ENCODE results near the gene ZSWIM4.

The ZSWIM4 gene

GRCh38 chr19:13764101-13764807 lies 31.0 kb upstream of the ZSWIM4 start, which contains the start of gene MRI1:
Gene MRI1 (plus strand): TSS chr19:13764522. CDS start chr19:13764589, 67 bp downstream.
- Histone ChIP-seq H3K9me3 (no peaks in the 10 kb centered on the region), H3K4me1 (peaks cover 0 to 23% (median 16%) of the 10 kb centered on the region in 4 donors), H3K27ac (peak within 1 kb of the TSS; percentile 83 to 84), H3K27me3 (no peaks in the 10 kb centered on the region), H3K36me3 (peaks cover 45 to 62% (median 57%) of the 10 kb centered on the region in 3 donors), H3K4me3 (peak within 1 kb of the TSS; percentile 66 to 89)
- no peak for TF ChIP-seq CTCF (IDR thresholded peaks at IDR 0.05)
- peak; percentile 74 to 90 for DNase-seq
- intact Hi-C loops (cut with DNase I; ENCODE audit: low total_unique reads) = no loop called here

GRCh38 chr19:13764821-13765394 lies 30.3 kb upstream of the ZSWIM4 start:
- Histone ChIP-seq H3K27ac (peak overlapping the region; percentile 83 to 84), H3K4me1 (peaks cover 0 to 23% (median 16%) of the 10 kb centered on the region in 4 donors), H3K4me3 (peak overlapping the region; percentile 66 to 89), H3K36me3 (peaks cover 45 to 62% (median 57%) of the 10 kb centered on the region in 3 donors), H3K9me3 (no peaks in the 10 kb centered on the region), H3K27me3 (no peaks in the 10 kb centered on the region)
- no peak for TF ChIP-seq CTCF (IDR thresholded peaks at IDR 0.05)
- intact Hi-C loops (cut with DNase I; ENCODE audit: low total_unique reads) = no loop called here
- no peak for DNase-seq

DNA sequence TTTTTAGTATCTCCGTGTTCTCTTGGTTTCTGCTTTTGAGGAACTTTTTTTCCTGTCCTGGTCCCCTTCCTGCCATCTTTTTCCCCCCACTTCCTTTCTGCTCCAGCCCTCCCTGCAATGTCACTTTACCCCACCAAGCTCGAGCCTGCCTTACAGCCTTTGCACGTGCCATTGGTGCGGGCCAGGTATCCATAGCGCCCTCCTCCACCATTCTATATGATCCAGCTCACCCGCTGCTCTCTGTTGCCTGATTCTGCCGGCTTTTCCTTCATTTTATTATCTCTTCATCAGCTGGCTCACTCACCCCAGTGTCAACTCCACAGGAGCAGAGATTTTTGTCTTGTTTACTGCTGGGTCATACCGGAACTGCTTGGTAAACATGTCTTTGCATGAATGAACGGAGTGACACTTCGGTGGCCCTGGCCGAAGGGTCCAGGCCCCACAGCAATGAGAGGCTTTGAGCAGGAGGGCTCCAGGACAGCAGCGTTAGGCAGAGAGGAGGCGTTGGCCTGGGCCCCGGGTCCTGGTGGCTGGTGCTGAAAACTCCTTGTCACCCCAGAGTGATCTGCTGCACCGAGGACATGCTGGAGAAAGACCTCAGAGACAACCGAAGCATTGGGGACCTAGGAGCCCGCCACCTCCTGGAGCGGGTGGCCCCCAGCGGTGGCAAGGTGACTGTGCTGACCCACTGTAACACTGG lies 29.7 kb upstream of the ZSWIM4 start:
- peak overlapping the region; percentile 66 to 89 for H3K4me3 ChIP-seq
- TF ChIP-seq CTCF (IDR thresholded peaks at IDR 0.05) = no peak
- no peak for DNase-seq
- H3K9me3 ChIP-seq = no peaks in the 10 kb centered on the region
- H3K36me3 ChIP-seq = peaks cover 40 to 62% (median 57%) of the 10 kb centered on the region in 3 donors
- peaks cover 0 to 23% (median 16%) of the 10 kb centered on the region in 4 donors for H3K4me1 ChIP-seq
- no peaks in the 10 kb centered on the region for H3K27me3 ChIP-seq
- H3K27ac ChIP-seq = peak overlapping the region; percentile 83 to 84
- intact Hi-C loops (cut with DNase I; ENCODE audit: low total_unique reads) = no loop called here

- TF ChIP-seq CTCF (IDR thresholded peaks at IDR 0.05) = no peak
- Histone ChIP-seq H3K36me3 (peaks cover 38 to 62% (median 57%) of the 10 kb centered on the region in 3 donors), H3K4me3 (no peak overlapping the region), H3K9me3 (no peaks in the 10 kb centered on the region), H3K27me3 (no peaks in the 10 kb centered on the region), H3K27ac (peak overlapping the region; percentile 83 to 84), H3K4me1 (peaks cover 0 to 23% (median 16%) of the 10 kb centered on the region in 4 donors)
- no peak for DNase-seq
- intact Hi-C loops (cut with DNase I; ENCODE audit: low total_unique reads) = no loop called here
Observed at GRCh38 chr19:13766095-13766481, 29.2 kb upstream of the ZSWIM4 start.

DNA sequence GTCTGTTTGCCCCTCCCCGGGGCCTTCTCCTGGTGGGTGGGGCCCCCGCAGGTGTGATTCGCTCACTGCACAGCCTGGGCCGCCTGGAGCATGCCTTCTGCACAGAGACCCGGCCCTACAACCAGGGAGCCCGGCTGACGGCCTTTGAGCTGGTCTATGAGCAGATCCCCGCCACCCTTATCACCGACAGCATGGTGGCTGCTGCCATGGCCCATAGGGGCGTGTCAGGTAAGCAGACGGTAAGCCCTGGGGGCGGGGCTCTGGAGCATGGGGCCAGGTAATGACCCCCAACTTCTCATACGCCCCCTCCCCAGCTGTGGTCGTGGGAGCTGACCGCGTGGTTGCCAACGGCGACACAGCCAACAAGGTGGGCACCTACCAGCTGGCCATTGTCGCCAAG lies 26.7 kb upstream of the ZSWIM4 start:
- DNase-seq = no peak
- TF ChIP-seq CTCF (IDR thresholded peaks at IDR 0.05) = no peak
- Histone ChIP-seq H3K9me3 (no peaks in the 10 kb centered on the region), H3K27ac (no peak overlapping the region), H3K4me3 (no peak overlapping the region), H3K36me3 (peaks cover 30 to 52% (median 44%) of the 10 kb centered on the region in 3 donors), H3K4me1 (peaks cover 0 to 28% (median 22%) of the 10 kb centered on the region in 4 donors), H3K27me3 (no peaks in the 10 kb centered on the region)
- intact Hi-C loops (cut with DNase I; ENCODE audit: low total_unique reads) = no loop called here

Measured in tibial artery (tissue), 4 donors.